EL (cell line): Measurements from ENCODE around the gene UXT.
A peak's percentile ranks its signal among the peaks of the same experiment; 100 is the strongest.
"Not testable (repeated sequence)": the region's sequence is repeated elsewhere in the genome, so short reads cannot be mapped to it uniquely, and the experiment has no call there.

Source experiments
- DNase-seq: peaks from one replicate; pipeline ENCODE4 v3.0.0-alpha.2; 2016

The UXT gene

GRCh38 chrX:47658684-47659420 is at the start of gene UXT:
UXT (minus strand) TSS chrX:47659180; CDS start chrX:47658927, 253 bp downstream.
- DNase-seq: peak; percentile 93

- DNase-seq: no peak
Observed at GRCh38 chrX:47707031-47707780, 48.2 kb upstream of the UXT start.

GRCh38 chrX:47706575-47706974 is 47.6 kb upstream of the UXT start:
- DNase-seq: peak; percentile 13

GRCh38 chrX:47704736-47705135 is 45.8 kb upstream of the UXT start:
- no peak for DNase-seq

GRCh38 chrX:47697181-47697580 is 38.2 kb upstream of the UXT start:
- DNase-seq: peak; percentile 0

GRCh38 chrX:47690175-47690574 is 31.2 kb upstream of the UXT start:
- peak; percentile 10 for DNase-seq

- no peak for DNase-seq
Observed at GRCh38 chrX:47687263-47687662, 28.3 kb upstream of the UXT start.

- peak; percentile 10 for DNase-seq
Observed at GRCh38 chrX:47683829-47684205, 24.8 kb upstream of the UXT start.

- no peak for DNase-seq
Observed at GRCh38 chrX:47683184-47683828, 24.3 kb upstream of the UXT start.

- DNase-seq: not testable (repeated sequence)
Observed at GRCh38 chrX:47675959-47676859, 17.2 kb upstream of the UXT start.

- DNase-seq: no peak
Observed at GRCh38 chrX:47674776-47675175, 15.8 kb upstream of the UXT start.

- not testable (repeated sequence) for DNase-seq
Observed at GRCh38 chrX:47665797-47666196, 6.8 kb upstream of the UXT start.

- peak; percentile 6 for DNase-seq
Observed at GRCh38 chrX:47664737-47665136, 5.8 kb upstream of the UXT start.

- DNase-seq: peak; percentile 91
Observed at GRCh38 chrX:47662144-47662657, 3.2 kb upstream of the UXT start.

- DNase-seq: no peak
Observed at GRCh38 chrX:47661539-47661938, 2.6 kb upstream of the UXT start.

GRCh38 chrX:47659421-47659726 is 394 bp upstream of the UXT start:
- DNase-seq: no peak

- no peak for DNase-seq
Observed at GRCh38 chrX:47658301-47658683, 688 bp downstream of the UXT start.

GRCh38 chrX:47651043-47651905 is 7.7 kb downstream of the UXT start:
- DNase-seq: no peak

- peak; percentile 97 for DNase-seq
Observed at GRCh38 chrX:47650164-47651042, 8.6 kb downstream of the UXT start, which contains the start of gene ELK1. ELK1 (minus strand) TSS chrX:47650563; CDS start chrX:47641441, 9,122 bp downstream.

GRCh38 chrX:47649781-47650163 is 9.2 kb downstream of the UXT start:
- no peak for DNase-seq

- no peak for DNase-seq
Observed at GRCh38 chrX:47649271-47649670, 9.7 kb downstream of the UXT start.
